SU-DHL-6 (cell line): ENCODE data around the gene EPB41L2.

Experiments used
- H2AFZ ChIP-seq: fragments of 200-600 bp; sonication (generic); 2 replicates; pipeline ENCODE4 v1.6.1; 2014; ENCODE audit warnings: low read depth, mild to moderate bottlenecking, moderate library complexity, mixed read lengths, antibody characterized with exemption, low read length; ENCODE audit not compliant: severe bottlenecking
- H3F3A ChIP-seq: fragments of 200-600 bp; shearing (Covaris generic); 2 replicates; pipeline ENCODE4 v1.6.0; 2016; ENCODE audit warnings: antibody characterized with exemption, mild to moderate bottlenecking; ENCODE audit not compliant: insufficient read depth
- H3K27ac ChIP-seq: fragments of 200-600 bp; sonication (generic); 2 replicates; pipeline ENCODE4 v1.5.1; 2016; ENCODE audit warnings: low read depth, mild to moderate bottlenecking, low read length, moderate library complexity, mixed read lengths
- H3K27me3 ChIP-seq: fragments of 200-600 bp; sonication (generic), shearing (Covaris generic); 2 replicates; pipeline ENCODE4 v1.6.0; 2014; ENCODE audit warnings: mild to moderate bottlenecking, low read length
- H3K36me3 ChIP-seq: fragments of 200-600 bp; sonication (generic); 2 replicates; pipeline ENCODE4 v1.6.1; 2014; ENCODE audit warnings: mild to moderate bottlenecking, low read length, mixed read lengths
- H3K4me2 ChIP-seq: fragments of 300-600, 200-600 bp; shearing (Covaris generic), sonication (generic); 2 replicates; pipeline ENCODE4 v1.6.0; 2014; ENCODE audit warnings: low read length, low read depth, mild to moderate bottlenecking; ENCODE audit not compliant: poor library complexity, severe bottlenecking
- H3K4me3 ChIP-seq: fragments of 200-600 bp; sonication (generic); 2 replicates; pipeline ENCODE4 v1.5.1; 2014; ENCODE audit warnings: antibody characterized with exemption, low read length, mild to moderate bottlenecking, mixed read lengths; ENCODE audit not compliant: insufficient read depth, poor library complexity, severe bottlenecking
- H3K79me2 ChIP-seq: fragments of 200-600 bp; sonication (generic); 2 replicates; pipeline ENCODE4 v1.6.1; 2014; ENCODE audit warnings: mild to moderate bottlenecking, low read length, moderate library complexity; ENCODE audit not compliant: insufficient read depth
- H3K9ac ChIP-seq: fragments of 200-600 bp; sonication (generic); 2 replicates; pipeline ENCODE4 v1.7.0; 2014; ENCODE audit warnings: mild to moderate bottlenecking, low read length
- H3K9me2 ChIP-seq: fragments of 200-600 bp; sonication (generic); replicated peaks from 2 replicates; pipeline ENCODE4 v1.6.1; 2014; ENCODE audit warnings: low read length; ENCODE audit not compliant: insufficient read depth
- H3K9me3 ChIP-seq: fragments of 200-600 bp; sonication (generic); 2 replicates; pipeline ENCODE4 v1.6.1; 2014; ENCODE audit warnings: low read length, mixed read lengths; ENCODE audit not compliant: insufficient read depth
- H4K20me1 ChIP-seq: fragments of 200-600 bp; sonication (generic); 2 replicates; pipeline ENCODE4 v1.6.1; 2014; ENCODE audit warnings: low read depth, mild to moderate bottlenecking, antibody characterized with exemption, low read length, moderate library complexity, mixed read lengths
- EZH2phosphoT487 ChIP-seq: fragments of 200-600 bp; sonication (generic), shearing (Covaris generic); conservative IDR thresholded peaks from 2 replicates; pipeline ENCODE4 v1.6.1; 2018; ENCODE audit warnings: mild to moderate bottlenecking, antibody characterized with exemption, low read length, moderate library complexity, mixed read lengths
- TF ChIP-seq, protein P1 (sequence below): fragments of 200-600 bp; sonication (generic); IDR thresholded peaks from one replicate; pipeline ENCODE4 v1.5.1; 2017; ENCODE audit warnings: antibody characterized with exemption, mild to moderate bottlenecking, low read length, moderate library complexity; ENCODE audit not compliant: insufficient read depth, poor library complexity, severe bottlenecking

EPB41L2 gene

DNA sequence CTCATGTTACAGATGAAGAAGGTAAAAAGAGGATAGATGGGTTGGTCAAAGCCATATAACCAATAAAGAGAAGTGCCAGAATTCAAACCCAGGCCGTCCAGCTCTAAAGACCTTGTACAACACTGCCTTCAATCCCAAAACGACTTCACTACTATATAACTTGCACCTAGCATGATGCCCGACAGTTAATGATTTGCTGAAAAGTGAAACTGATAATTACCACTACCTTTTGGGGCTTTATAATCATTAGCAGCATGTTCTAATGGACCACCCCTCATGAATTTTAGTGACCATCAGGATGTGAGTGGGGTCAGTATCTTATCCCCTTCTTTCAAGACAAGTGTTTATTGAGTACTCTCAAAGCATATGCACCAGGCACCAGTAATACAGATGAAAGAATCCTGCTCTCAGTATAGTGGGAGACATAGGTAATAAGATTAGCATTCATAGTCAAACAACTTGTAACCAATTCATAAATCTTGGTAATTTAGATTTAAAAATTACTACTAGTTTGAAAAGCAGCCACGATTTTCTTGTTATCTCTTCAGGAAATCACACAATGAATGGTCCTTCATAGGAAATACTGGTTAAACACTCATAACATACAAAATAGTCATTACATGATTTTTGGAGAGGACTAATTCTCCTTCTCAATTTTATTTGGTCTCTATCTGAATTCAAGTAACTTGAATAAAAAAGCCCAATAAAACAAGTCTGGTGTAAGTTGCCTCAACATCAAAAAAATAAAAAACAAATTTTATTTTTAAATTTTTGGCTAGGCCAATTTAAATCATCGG is 98.0 kb downstream of the EPB41L2 start:
- TF ChIP-seq EZH2phosphoT487, result no peak
- TF ChIP-seq, protein P1, sequence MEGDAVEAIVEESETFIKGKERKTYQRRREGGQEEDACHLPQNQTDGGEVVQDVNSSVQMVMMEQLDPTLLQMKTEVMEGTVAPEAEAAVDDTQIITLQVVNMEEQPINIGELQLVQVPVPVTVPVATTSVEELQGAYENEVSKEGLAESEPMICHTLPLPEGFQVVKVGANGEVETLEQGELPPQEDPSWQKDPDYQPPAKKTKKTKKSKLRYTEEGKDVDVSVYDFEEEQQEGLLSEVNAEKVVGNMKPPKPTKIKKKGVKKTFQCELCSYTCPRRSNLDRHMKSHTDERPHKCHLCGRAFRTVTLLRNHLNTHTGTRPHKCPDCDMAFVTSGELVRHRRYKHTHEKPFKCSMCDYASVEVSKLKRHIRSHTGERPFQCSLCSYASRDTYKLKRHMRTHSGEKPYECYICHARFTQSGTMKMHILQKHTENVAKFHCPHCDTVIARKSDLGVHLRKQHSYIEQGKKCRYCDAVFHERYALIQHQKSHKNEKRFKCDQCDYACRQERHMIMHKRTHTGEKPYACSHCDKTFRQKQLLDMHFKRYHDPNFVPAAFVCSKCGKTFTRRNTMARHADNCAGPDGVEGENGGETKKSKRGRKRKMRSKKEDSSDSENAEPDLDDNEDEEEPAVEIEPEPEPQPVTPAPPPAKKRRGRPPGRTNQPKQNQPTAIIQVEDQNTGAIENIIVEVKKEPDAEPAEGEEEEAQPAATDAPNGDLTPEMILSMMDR, result no peak
- H3K27me3 ChIP-seq, result no peaks in the 10 kb centered on the region
- no peaks in the 10 kb centered on the region for H3K36me3 ChIP-seq
- H3K9me2 ChIP-seq, result no peaks in the 10 kb centered on the region
- no peaks in the 10 kb centered on the region for H4K20me1 ChIP-seq
- no peak overlapping the region for H3K27ac ChIP-seq
- H3K79me2 ChIP-seq, result no peaks in the 10 kb centered on the region
- no peak overlapping the region for H2AFZ ChIP-seq
- H3K9me3 ChIP-seq, result no peaks in the 10 kb centered on the region
- no peaks in the 10 kb centered on the region for H3F3A ChIP-seq
- no peak overlapping the region for H3K9ac ChIP-seq
- no peak overlapping the region for H3K4me3 ChIP-seq
- H3K4me2 ChIP-seq, result no peak overlapping the region

DNA sequence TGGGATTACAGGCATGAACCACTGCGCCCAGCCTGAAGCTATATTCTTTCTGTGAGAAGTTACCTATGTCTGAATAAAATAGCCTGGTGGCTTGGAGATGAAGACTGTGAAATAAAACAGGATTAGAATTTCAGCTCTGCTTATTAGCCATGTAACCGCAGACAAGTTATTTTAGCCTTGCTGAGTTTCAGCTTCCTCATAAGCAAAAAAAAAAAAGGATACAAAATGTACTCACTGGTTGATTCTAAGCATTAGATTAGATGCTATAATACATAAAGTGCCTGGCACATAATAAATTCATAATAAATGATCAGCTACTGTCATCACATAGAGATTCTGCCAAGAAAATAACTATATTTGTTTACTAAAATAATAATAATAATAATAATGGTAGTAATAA is 98.8 kb downstream of the EPB41L2 start:
- Histone ChIP-seq H3K27me3 (no peaks in the 10 kb centered on the region), H3K4me3 (no peak overlapping the region), H3K79me2 (no peaks in the 10 kb centered on the region), H3K9ac (no peak overlapping the region), H3K27ac (no peak overlapping the region), H4K20me1 (no peaks in the 10 kb centered on the region), H3K9me2 (no peaks in the 10 kb centered on the region), H3K36me3 (no peaks in the 10 kb centered on the region), H3K4me2 (no peak overlapping the region), H3F3A (no peaks in the 10 kb centered on the region), H3K9me3 (no peaks in the 10 kb centered on the region), H2AFZ (no peak overlapping the region)
- no peak for TF ChIP-seq EZH2phosphoT487
- TF ChIP-seq, protein P1, result no peak

DNA sequence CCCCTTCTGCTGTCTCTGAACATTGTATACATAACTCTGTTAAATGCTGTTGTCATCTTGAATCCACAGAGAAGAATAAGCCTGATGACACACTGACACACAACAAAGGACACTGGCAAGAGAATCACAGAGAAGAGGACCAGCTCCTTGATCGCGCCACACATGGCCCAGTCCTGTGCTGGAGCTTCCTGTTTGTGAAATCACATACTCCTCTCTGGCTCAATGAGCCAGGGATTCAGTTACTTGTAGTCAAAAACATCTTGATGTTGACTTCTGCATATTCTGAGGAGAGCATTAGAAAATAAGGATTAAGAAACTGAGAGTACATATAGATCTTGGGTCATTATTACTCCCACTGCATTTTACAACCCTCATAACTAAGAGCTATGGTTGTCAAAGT is 100.1 kb downstream of the EPB41L2 start:
- H3K36me3 ChIP-seq, result no peaks in the 10 kb centered on the region
- no peak overlapping the region for H3K9ac ChIP-seq
- H3K4me3 ChIP-seq, result no peak overlapping the region
- no peak for TF ChIP-seq EZH2phosphoT487
- TF ChIP-seq, protein P1, result no peak
- H3F3A ChIP-seq, result no peaks in the 10 kb centered on the region
- no peaks in the 10 kb centered on the region for H4K20me1 ChIP-seq
- H3K27ac ChIP-seq, result no peak overlapping the region
- no peak overlapping the region for H2AFZ ChIP-seq
- no peaks in the 10 kb centered on the region for H3K27me3 ChIP-seq
- no peaks in the 10 kb centered on the region for H3K9me2 ChIP-seq
- H3K9me3 ChIP-seq, result no peaks in the 10 kb centered on the region
- H3K4me2 ChIP-seq, result no peak overlapping the region
- H3K79me2 ChIP-seq, result no peaks in the 10 kb centered on the region
